ENCODE data around the gene SMO. TPM values are rescaled to one million over a fixed set of nuclear protein-coding genes. Genes with fewer than 3 reads are reported as not detected.
"Not testable (repeated sequence)": the region's sequence is repeated elsewhere in the genome, so short reads cannot be mapped to it uniquely, and the experiment has no call there.

SMO gene
- total RNA-seq, 1 experiment from 2014 or later: 40.3 TPM

GRCh38 chr7:129245533-129245932, 57.1 kb downstream of the SMO start:
- BruUV-seq (replicated peaks): no TSS peak
- no peaks in the 10 kb centered on the region for H3K27me3 ChIP-seq (replicated peaks; ENCODE audit: insufficient read depth, low read depth, low read length, poor library complexity)
- TF ChIP-seq EZH2 (IDR thresholded peaks at IDR 0.05; ENCODE audit: borderline replicate concordance, low read depth, low read length, poor library complexity, severe bottlenecking): no peak
- no peak for TF ChIP-seq CTCF (conservative IDR thresholded peaks at IDR 0.05; ENCODE audit: low read depth, low read length)
- intact Hi-C loops (cut with micrococcal nuclease; ENCODE audit: unreplicated experiment): no loop called here
- H3K36me3 ChIP-seq (ENCODE audit: insufficient read depth, low read length, poor library complexity, severe bottlenecking): no peaks in the 10 kb centered on the region
- ChIA-PET POLR2A (ENCODE audit: low non-redundant PET) (no interaction called here), CTCF (no interaction called here)
- no peak overlapping the region for H3K4me3 ChIP-seq (ENCODE audit: low read depth, low read length, poor library complexity, severe bottlenecking)
- no peaks in the 10 kb centered on the region for H3K4me1 ChIP-seq (ENCODE audit: insufficient read depth, low read length, poor library complexity, severe bottlenecking)
- no peak for DNase-seq (ENCODE audit: low spot score)
- no peaks in the 10 kb centered on the region for H3K9me3 ChIP-seq (ENCODE audit: low read depth, low read length, poor library complexity, severe bottlenecking)
- no peak overlapping the region for H3K27ac ChIP-seq (ENCODE audit: low read depth, low read length, poor library complexity, severe bottlenecking)

GRCh38 chr7:129247087-129247486, 58.7 kb downstream of the SMO start:
- Histone ChIP-seq H3K4me1 (ENCODE audit: insufficient read depth, low read length, poor library complexity, severe bottlenecking) (peaks cover 8% of the 10 kb centered on the region), H3K4me3 (ENCODE audit: low read depth, low read length, poor library complexity, severe bottlenecking) (no peak overlapping the region), H3K27ac (ENCODE audit: low read depth, low read length, poor library complexity, severe bottlenecking) (no peak overlapping the region), H3K9me3 (ENCODE audit: low read depth, low read length, poor library complexity, severe bottlenecking) (no peaks in the 10 kb centered on the region), H3K27me3 (replicated peaks; ENCODE audit: insufficient read depth, low read depth, low read length, poor library complexity) (no peaks in the 10 kb centered on the region), H3K36me3 (ENCODE audit: insufficient read depth, low read length, poor library complexity, severe bottlenecking) (no peaks in the 10 kb centered on the region)
- ChIA-PET CTCF (no interaction called here), POLR2A (ENCODE audit: low non-redundant PET) (no interaction called here)
- no peak for DNase-seq (ENCODE audit: low spot score)
- TF ChIP-seq EZH2 (IDR thresholded peaks at IDR 0.05; ENCODE audit: borderline replicate concordance, low read depth, low read length, poor library complexity, severe bottlenecking) (no peak), CTCF (conservative IDR thresholded peaks at IDR 0.05; ENCODE audit: low read depth, low read length) (no peak)
- intact Hi-C loops (cut with micrococcal nuclease; ENCODE audit: unreplicated experiment): no loop called here
- BruUV-seq (replicated peaks): no TSS peak

- CTCF ChIA-PET: no interaction called here
Measured at GRCh38 chr7:129252128-129252527, 63.7 kb downstream of the SMO start.

GRCh38 chr7:129252603-129253002, 64.2 kb downstream of the SMO start:
- H3K27ac ChIP-seq (ENCODE audit: low read depth, low read length, poor library complexity, severe bottlenecking); BruUV-seq (replicated peaks); H3K9me3 ChIP-seq (ENCODE audit: low read depth, low read length, poor library complexity, severe bottlenecking); H3K36me3 ChIP-seq (ENCODE audit: insufficient read depth, low read length, poor library complexity, severe bottlenecking); POLR2A ChIA-PET (ENCODE audit: low non-redundant PET); H3K27me3 ChIP-seq (replicated peaks; ENCODE audit: insufficient read depth, low read depth, low read length, poor library complexity); intact Hi-C loops (cut with micrococcal nuclease; ENCODE audit: unreplicated experiment); H3K4me3 ChIP-seq (ENCODE audit: low read depth, low read length, poor library complexity, severe bottlenecking); CTCF ChIA-PET; DNase-seq (ENCODE audit: low spot score): not testable (repeated sequence)
- H3K4me1 ChIP-seq (ENCODE audit: insufficient read depth, low read length, poor library complexity, severe bottlenecking): peaks cover 20% of the 10 kb centered on the region

More at GRCh38 chr7:129252128-129252527, 63.7 kb downstream of the SMO start:
- Histone ChIP-seq H3K9me3 (ENCODE audit: low read depth, low read length, poor library complexity, severe bottlenecking) (no peaks in the 10 kb centered on the region), H3K4me1 (ENCODE audit: insufficient read depth, low read length, poor library complexity, severe bottlenecking) (peaks cover 15% of the 10 kb centered on the region), H3K27ac (ENCODE audit: low read depth, low read length, poor library complexity, severe bottlenecking) (no peak overlapping the region), H3K4me3 (ENCODE audit: low read depth, low read length, poor library complexity, severe bottlenecking) (no peak overlapping the region), H3K27me3 (replicated peaks; ENCODE audit: insufficient read depth, low read depth, low read length, poor library complexity) (no peaks in the 10 kb centered on the region), H3K36me3 (ENCODE audit: insufficient read depth, low read length, poor library complexity, severe bottlenecking) (no peaks in the 10 kb centered on the region)
- no peak for TF ChIP-seq EZH2 (IDR thresholded peaks at IDR 0.05; ENCODE audit: borderline replicate concordance, low read depth, low read length, poor library complexity, severe bottlenecking)
- no peak for TF ChIP-seq CTCF (conservative IDR thresholded peaks at IDR 0.05; ENCODE audit: low read depth, low read length)
- POLR2A ChIA-PET (ENCODE audit: low non-redundant PET): no interaction called here
- DNase-seq (ENCODE audit: low spot score): peak; percentile 55
- BruUV-seq (replicated peaks): no TSS peak
- intact Hi-C loops (cut with micrococcal nuclease; ENCODE audit: unreplicated experiment): no loop called here

Measured in A673 (cell line).